K562 (cell line): ENCODE results near the gene WWP2. TPM values are rescaled to one million over a fixed set of nuclear protein-coding genes. Genes with fewer than 3 reads are reported as not detected.

Experiments
- CHD1 ChIP-seq: fragments of 200-600 bp; sonication (generic); IDR thresholded peaks from one replicate; pipeline ENCODE4 v1.6.1; 2012; ENCODE audit warnings: mild to moderate bottlenecking, moderate library complexity, low read length, inconsistent platforms
- FOXJ2 ChIP-seq: fragments of 200-800 bp; sonication (Bioruptor generic); IDR thresholded peaks from 2 replicates; pipeline ENCODE4 v1.6.1; 2016; ENCODE audit warnings: missing genetic modification characterization, missing compliant biosample characterization
- MTA3 ChIP-seq: fragments of 450-650 bp; formaldehyde crosslinking; IDR thresholded peaks from 2 replicates; pipeline ENCODE4 v1.6.1; 2017; ENCODE audit warnings: mild to moderate bottlenecking, borderline replicate concordance
- PCBP2 ChIP-seq: fragments of 200-400 bp; formaldehyde crosslinking; IDR thresholded peaks from 2 replicates; pipeline ENCODE4 v1.6.1; 2018; ENCODE audit warnings: low read length, low read depth, mild to moderate bottlenecking, moderate library complexity; ENCODE audit not compliant: poor library complexity, severe bottlenecking
- PHB2 ChIP-seq: fragments of 450-650 bp; IDR thresholded peaks from 2 replicates; pipeline ENCODE4 v1.6.1; 2017; ENCODE audit warnings: low read depth
- PRPF4 ChIP-seq: fragments of 200-400 bp; formaldehyde crosslinking; IDR thresholded peaks from one replicate; pipeline ENCODE4 v1.6.1; 2017; ENCODE audit warnings: low read length, low read depth, mild to moderate bottlenecking; ENCODE audit not compliant: insufficient read depth, poor library complexity, severe bottlenecking
- THRAP3 ChIP-seq: fragments of 450-650 bp; IDR thresholded peaks from 2 replicates; pipeline ENCODE4 v1.6.1; 2016; ENCODE audit warnings: mild to moderate bottlenecking, inconsistent platforms, borderline replicate concordance
- YBX1 ChIP-seq: fragments of 450-650 bp; IDR thresholded peaks from 2 replicates; pipeline ENCODE4 v1.7.1; 2016; ENCODE audit warnings: mild to moderate bottlenecking
- ZNF239 ChIP-seq: fragments of 250-450 bp; sonication (Bioruptor Pico); IDR thresholded peaks from 2 replicates; pipeline ENCODE4 v1.4.0; 2020; ENCODE audit warnings: mild to moderate bottlenecking
- ZNF282 ChIP-seq: sonication (generic); formaldehyde crosslinking; IDR thresholded peaks from 2 replicates; pipeline ENCODE4 v1.8.1; 2023; ENCODE audit warnings: missing genetic modification reagents
- ZNF507 ChIP-seq: conservative IDR thresholded peaks from 2 replicates; pipeline ENCODE4 v1.6.1; 2017; ENCODE audit warnings: missing genetic modification characterization, missing compliant biosample characterization
- polyA plus RNA-seq, 8 experiments: library from polyadenylated mRNA; depleted of rRNA in 4 of 8; stranded (reverse) in 5 of 8; unstranded in 3 of 8; fragments of >200 nt; fragmentation: Nextera tagmentation in 2 of 8; fragmentation: Illumina TruSeq in 1 of 8; extraction: Ambion mirVana in 2 of 8; extraction: Trizol in 1 of 8; gene quantifications; 2 replicates each; pipeline versions ENCODE4 v1.2.1 to v1.2.3, GENCODE V29; 2011 to 2014; ENCODE audit warnings: inconsistent platforms in 1 of 8, missing spikeins in 1 of 8
- total RNA-seq, 7 experiments: library from RNA; depleted of rRNA in 6 of 7; stranded (reverse); fragments of >200 nt in 6 of 7; fragmentation: Illumina TruSeq in 2 of 7; extraction: Trizol in 2 of 7; gene quantifications; 2 replicates each; pipeline versions ENCODE4 v1.2.1 to v1.2.3, GENCODE V29; 2011 to 2021; ENCODE audit warnings: low replicate concordance in 1 of 7
- TF ChIP-seq, protein P1 (sequence below): fragments of 450-650 bp; IDR thresholded peaks from 2 replicates; pipeline ENCODE4 v1.6.1; 2016; ENCODE audit warnings: low read depth
- TF ChIP-seq, protein P2 (sequence below): sonication (generic); formaldehyde crosslinking; IDR thresholded peaks from 2 replicates; pipeline ENCODE4 v1.8.1; 2023; ENCODE audit warnings: mild to moderate bottlenecking, missing genetic modification reagents
- TF ChIP-seq, protein P3 (sequence below): sonication (generic); formaldehyde crosslinking; IDR thresholded peaks from 2 replicates; pipeline ENCODE4 v1.8.0; 2022; ENCODE audit warnings: missing genetic modification reagents, mild to moderate bottlenecking, moderate library complexity, borderline replicate concordance
- TF ChIP-seq, protein P4 (sequence below): fragments of 450-650 bp; formaldehyde crosslinking; IDR thresholded peaks from 2 replicates; pipeline ENCODE4 v1.4.0; 2020; ENCODE audit warnings: mild to moderate bottlenecking

The WWP2 gene
- total and polyA plus RNA-seq, 9 of the 15 experiments (the other 6 are each of a cell fraction or from before 2014, with no cell fraction given) = 1.9 to 34.4 (median 14.6) TPM

DNA sequence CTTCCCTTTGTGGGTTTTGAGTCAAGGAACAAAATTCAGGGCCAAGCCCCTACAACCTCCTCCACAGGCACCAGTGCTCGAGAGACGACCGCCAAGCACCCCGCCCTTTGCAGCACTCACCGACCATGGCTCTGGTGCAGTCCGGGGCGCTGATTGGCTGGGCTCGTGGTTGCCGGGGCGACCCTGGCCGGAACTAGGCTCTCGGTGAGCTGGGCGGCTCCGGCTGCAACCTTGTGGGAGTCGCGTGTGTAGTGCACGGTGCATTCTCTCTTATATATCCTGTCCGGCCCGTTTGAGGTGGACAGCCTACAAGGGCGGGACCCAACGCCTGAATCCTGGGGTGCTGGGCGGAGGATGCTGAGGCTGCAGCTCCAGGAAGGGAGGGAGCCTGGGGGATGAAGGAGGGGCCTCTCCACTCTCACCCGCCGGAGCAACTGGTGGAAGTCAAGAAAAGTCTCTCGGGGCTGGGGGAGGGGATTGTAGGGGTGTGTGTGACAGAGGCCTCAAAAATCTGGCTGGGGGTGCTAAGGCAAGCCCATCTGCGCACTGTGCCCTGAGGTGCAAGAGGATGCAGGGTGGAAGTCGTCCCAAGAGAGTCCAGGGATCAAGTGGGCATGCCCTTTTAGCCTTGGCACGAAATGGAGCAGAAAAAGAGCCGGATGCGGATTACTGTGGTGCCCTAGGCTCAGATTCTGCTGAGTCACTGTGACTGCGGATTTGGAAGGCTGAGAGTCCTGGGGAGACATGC lies 35.6 kb upstream of the WWP2 start, which contains the start of gene NQO1 (continued):
- TF ChIP-seq, protein P1, sequence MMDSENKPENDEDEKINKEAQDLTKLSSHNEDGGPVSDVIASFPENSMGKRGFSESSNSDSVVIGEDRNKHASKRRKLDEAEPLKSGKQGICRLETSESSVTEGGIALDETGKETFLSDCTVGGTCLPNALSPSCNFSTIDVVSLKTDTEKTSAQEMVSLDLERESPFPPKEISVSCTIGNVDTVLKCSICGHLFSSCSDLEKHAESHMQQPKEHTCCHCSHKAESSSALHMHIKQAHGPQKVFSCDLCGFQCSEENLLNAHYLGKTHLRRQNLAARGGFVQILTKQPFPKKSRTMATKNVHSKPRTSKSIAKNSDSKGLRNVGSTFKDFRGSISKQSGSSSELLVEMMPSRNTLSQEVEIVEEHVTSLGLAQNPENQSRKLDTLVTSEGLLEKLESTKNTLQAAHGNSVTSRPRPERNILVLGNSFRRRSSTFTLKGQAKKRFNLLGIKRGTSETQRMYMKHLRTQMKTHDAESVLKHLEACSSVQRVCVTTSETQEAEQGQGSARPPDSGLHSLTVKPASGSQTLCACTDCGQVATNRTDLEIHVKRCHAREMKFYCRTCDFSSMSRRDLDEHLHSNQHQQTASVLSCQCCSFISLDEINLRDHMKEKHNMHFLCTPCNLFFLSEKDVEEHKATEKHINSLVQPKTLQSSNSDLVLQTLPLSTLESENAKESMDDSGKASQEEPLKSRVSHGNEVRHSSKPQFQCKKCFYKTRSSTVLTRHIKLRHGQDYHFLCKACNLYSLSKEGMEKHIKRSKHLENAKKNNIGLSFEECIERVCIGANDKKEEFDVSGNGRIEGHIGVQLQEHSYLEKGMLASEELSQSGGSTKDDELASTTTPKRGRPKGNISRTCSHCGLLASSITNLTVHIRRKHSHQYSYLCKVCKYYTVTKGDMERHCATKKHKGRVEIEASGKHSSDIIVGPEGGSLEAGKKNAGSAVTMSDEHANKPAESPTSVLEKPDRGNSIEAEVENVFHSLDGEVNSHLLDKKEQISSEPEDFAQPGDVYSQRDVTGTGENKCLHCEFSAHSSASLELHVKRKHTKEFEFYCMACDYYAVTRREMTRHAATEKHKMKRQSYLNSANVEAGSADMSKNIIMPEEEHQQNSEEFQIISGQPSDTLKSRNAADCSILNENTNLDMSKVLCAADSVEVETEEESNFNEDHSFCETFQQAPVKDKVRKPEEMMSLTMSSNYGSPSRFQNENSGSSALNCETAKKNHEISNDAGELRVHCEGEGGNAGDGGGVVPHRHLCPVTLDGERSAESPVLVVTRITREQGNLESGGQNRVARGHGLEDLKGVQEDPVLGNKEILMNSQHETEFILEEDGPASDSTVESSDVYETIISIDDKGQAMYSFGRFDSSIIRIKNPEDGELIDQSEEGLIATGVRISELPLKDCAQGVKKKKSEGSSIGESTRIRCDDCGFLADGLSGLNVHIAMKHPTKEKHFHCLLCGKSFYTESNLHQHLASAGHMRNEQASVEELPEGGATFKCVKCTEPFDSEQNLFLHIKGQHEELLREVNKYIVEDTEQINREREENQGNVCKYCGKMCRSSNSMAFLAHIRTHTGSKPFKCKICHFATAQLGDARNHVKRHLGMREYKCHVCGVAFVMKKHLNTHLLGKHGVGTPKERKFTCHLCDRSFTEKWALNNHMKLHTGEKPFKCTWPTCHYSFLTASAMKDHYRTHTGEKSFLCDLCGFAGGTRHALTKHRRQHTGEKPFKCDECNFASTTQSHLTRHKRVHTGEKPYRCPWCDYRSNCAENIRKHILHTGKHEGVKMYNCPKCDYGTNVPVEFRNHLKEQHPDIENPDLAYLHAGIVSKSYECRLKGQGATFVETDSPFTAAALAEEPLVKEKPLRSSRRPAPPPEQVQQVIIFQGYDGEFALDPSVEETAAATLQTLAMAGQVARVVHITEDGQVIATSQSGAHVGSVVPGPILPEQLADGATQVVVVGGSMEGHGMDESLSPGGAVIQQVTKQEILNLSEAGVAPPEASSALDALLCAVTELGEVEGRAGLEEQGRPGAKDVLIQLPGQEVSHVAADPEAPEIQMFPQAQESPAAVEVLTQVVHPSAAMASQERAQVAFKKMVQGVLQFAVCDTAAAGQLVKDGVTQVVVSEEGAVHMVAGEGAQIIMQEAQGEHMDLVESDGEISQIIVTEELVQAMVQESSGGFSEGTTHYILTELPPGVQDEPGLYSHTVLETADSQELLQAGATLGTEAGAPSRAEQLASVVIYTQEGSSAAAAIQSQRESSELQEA = no peak
- TF ChIP-seq FOXJ2 (tag) (no peak), MTA3 (peak; percentile 85; the same call in 1 of the 2 replicates), ZNF239 (CRISPR knock-in tag) (no peak), ZNF507 (tag) (no peak), THRAP3 (no peak), PRPF4 (peak; percentile 68), ZNF282 (no peak), PHB2 (no peak), PCBP2 (no peak), YBX1 (no peak), CHD1 (no peak)
- TF ChIP-seq, protein P2, sequence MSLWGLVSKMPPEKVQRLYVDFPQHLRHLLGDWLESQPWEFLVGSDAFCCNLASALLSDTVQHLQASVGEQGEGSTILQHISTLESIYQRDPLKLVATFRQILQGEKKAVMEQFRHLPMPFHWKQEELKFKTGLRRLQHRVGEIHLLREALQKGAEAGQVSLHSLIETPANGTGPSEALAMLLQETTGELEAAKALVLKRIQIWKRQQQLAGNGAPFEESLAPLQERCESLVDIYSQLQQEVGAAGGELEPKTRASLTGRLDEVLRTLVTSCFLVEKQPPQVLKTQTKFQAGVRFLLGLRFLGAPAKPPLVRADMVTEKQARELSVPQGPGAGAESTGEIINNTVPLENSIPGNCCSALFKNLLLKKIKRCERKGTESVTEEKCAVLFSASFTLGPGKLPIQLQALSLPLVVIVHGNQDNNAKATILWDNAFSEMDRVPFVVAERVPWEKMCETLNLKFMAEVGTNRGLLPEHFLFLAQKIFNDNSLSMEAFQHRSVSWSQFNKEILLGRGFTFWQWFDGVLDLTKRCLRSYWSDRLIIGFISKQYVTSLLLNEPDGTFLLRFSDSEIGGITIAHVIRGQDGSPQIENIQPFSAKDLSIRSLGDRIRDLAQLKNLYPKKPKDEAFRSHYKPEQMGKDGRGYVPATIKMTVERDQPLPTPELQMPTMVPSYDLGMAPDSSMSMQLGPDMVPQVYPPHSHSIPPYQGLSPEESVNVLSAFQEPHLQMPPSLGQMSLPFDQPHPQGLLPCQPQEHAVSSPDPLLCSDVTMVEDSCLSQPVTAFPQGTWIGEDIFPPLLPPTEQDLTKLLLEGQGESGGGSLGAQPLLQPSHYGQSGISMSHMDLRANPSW = no peak
- TF ChIP-seq, protein P3, sequence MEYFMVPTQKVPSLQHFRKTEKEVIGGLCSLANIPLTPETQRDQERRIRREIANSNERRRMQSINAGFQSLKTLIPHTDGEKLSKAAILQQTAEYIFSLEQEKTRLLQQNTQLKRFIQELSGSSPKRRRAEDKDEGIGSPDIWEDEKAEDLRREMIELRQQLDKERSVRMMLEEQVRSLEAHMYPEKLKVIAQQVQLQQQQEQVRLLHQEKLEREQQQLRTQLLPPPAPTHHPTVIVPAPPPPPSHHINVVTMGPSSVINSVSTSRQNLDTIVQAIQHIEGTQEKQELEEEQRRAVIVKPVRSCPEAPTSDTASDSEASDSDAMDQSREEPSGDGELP (CRISPR knock-in tag) = peak; percentile 77
- TF ChIP-seq, protein P4, sequence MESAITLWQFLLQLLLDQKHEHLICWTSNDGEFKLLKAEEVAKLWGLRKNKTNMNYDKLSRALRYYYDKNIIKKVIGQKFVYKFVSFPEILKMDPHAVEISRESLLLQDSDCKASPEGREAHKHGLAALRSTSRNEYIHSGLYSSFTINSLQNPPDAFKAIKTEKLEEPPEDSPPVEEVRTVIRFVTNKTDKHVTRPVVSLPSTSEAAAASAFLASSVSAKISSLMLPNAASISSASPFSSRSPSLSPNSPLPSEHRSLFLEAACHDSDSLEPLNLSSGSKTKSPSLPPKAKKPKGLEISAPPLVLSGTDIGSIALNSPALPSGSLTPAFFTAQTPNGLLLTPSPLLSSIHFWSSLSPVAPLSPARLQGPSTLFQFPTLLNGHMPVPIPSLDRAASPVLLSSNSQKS (CRISPR knock-in tag) = no peak
